Measurements from ENCODE around the gene PWWP2A. TPM values are rescaled to one million over a fixed set of nuclear protein-coding genes. Genes with fewer than 3 reads are reported as not detected.
A peak's percentile ranks its signal among the peaks of the same experiment; 100 is the strongest.

PWWP2A gene
- total RNA-seq, 4 donors from 2014 or later: 12.9 to 46.3 (median 28.1) TPM

GRCh38 chr5:160129841-160130240 is 10.6 kb upstream of the PWWP2A start:
- no peaks in the 10 kb centered on the region for H3K9me3 ChIP-seq
- H3K27ac ChIP-seq: no peak overlapping the region
- H3K4me3 ChIP-seq: no peak overlapping the region
- no peak for TF ChIP-seq CTCF (IDR thresholded peaks at IDR 0.05)
- TF ChIP-seq POLR2A (IDR thresholded peaks at IDR 0.05): no peak
- no peak for DNase-seq
- intact Hi-C loops (cut with DNase I; ENCODE audit: low total_unique reads): no loop called here
- H3K27me3 ChIP-seq: no peaks in the 10 kb centered on the region
- peaks cover 0 to 3% of the 10 kb centered on the region in 2 donors for H3K4me1 ChIP-seq
- no peaks in the 10 kb centered on the region for H3K36me3 ChIP-seq

DNA sequence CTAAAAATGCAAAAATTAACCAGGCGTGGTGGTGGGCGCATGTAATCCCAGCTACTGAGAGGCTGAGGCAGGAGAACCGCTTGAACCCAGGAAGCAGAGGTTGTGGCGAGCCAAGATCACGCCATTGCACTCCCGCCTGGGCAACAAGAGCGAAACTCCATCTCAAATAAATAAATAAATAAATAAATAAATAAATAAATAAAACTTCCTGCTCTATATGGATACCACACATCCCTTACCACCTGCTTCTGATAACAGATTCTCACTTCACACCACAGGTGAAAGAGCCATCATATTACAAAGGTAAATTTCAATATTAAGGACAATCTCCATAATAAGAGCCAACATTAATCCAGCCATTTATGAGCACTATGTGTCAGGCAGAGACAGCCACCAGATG is 9.4 kb upstream of the PWWP2A start:
- no peaks in the 10 kb centered on the region for H3K36me3 ChIP-seq
- DNase-seq: no peak
- TF ChIP-seq POLR2A (IDR thresholded peaks at IDR 0.05) (no peak), CTCF (IDR thresholded peaks at IDR 0.05) (no peak)
- no peaks in the 10 kb centered on the region for H3K27me3 ChIP-seq
- H3K9me3 ChIP-seq: no peaks in the 10 kb centered on the region
- intact Hi-C loops (cut with DNase I; ENCODE audit: low total_unique reads): no loop called here
- H3K4me1 ChIP-seq: peaks cover 0 to 3% of the 10 kb centered on the region in 2 donors
- H3K4me3 ChIP-seq: no peak overlapping the region
- H3K27ac ChIP-seq: no peak overlapping the region

- peaks cover 0 to 7% of the 10 kb centered on the region in 2 donors for H3K4me1 ChIP-seq
- no peak overlapping the region for H3K27ac ChIP-seq
- no peaks in the 10 kb centered on the region for H3K9me3 ChIP-seq
- H3K27me3 ChIP-seq: no peaks in the 10 kb centered on the region
- TF ChIP-seq CTCF (IDR thresholded peaks at IDR 0.05) (peak in 3 of 4 experiments; percentile 31 to 49 (median 39)), POLR2A (IDR thresholded peaks at IDR 0.05) (peak in 1 of 2 donors; percentile 23)
- H3K4me3 ChIP-seq: no peak overlapping the region
- intact Hi-C loops (cut with DNase I; ENCODE audit: low total_unique reads): no loop called here
- H3K36me3 ChIP-seq: no peaks in the 10 kb centered on the region
- no peak for DNase-seq
These were observed 636 bp upstream of the PWWP2A start for GRCh38 chr5:160119905-160120266.

DNA sequence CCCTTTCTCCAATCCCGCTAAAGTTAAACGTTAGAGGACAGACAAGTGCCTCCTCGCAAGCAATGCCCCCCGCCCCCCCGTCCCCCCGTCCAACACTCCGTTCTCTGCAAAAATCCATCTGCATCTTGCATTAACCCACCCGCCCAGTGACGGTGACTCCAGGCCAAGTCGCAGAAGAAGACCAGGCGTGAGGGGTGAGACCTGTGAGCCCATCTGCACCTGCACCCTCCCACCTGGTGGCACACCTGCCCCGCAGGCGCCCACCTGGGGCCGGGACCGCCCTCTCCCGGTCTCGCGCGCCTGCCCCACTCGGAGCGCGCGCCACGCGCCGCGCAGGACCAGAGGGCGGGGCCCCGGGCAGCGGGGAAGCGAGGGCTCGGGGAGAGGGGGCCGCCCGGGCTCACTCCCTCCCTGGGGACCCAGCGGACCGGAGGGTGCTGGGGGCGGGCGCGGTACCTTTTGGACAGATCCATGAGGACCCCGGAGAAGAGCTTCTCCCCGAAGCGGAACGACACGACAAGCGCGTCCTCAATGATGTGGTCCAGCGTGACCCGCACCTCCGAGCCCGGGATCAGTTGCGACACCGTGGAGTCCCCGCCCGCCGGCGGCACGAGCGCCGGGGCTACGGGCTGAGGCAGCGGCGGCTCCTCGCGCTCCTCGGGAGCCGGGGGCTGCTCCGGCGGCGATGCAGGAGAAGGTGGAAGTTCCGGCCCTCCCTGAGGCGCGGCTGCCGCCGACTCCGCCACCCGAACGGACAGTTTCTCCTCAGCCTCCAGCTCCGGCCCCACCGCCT is 705 bp downstream of the PWWP2A start:
- intact Hi-C loops (cut with DNase I; ENCODE audit: low total_unique reads): no loop called here
- Histone ChIP-seq H3K36me3 (no peaks in the 10 kb centered on the region), H3K27ac (peak overlapping the region; percentile 96), H3K27me3 (no peaks in the 10 kb centered on the region), H3K4me1 (peaks cover 0 to 7% of the 10 kb centered on the region in 2 donors), H3K9me3 (no peaks in the 10 kb centered on the region), H3K4me3 (peak overlapping the region; percentile 58 to 92)
- DNase-seq: peak; percentile 44 to 59
- TF ChIP-seq CTCF (IDR thresholded peaks at IDR 0.05) (peak in 1 of 4 experiments; percentile 4), POLR2A (IDR thresholded peaks at IDR 0.05) (no peak)

GRCh38 chr5:160116991-160117390 is 2.3 kb downstream of the PWWP2A start:
- Histone ChIP-seq H3K9me3 (no peaks in the 10 kb centered on the region), H3K4me1 (peaks cover 0 to 7% of the 10 kb centered on the region in 2 donors), H3K27me3 (no peaks in the 10 kb centered on the region), H3K27ac (no peak overlapping the region), H3K4me3 (no peak overlapping the region), H3K36me3 (no peaks in the 10 kb centered on the region)
- no peak for TF ChIP-seq CTCF (IDR thresholded peaks at IDR 0.05)
- TF ChIP-seq POLR2A (IDR thresholded peaks at IDR 0.05): no peak
- no peak for DNase-seq
- intact Hi-C loops (cut with DNase I; ENCODE audit: low total_unique reads): no loop called here
